LNCAP (cell line): ENCODE measurements around the gene PDE7B.

ENCODE experiments used
- TF ChIP-seq, protein P1 (sequence below): fragments of 450-650 bp; IDR thresholded peaks from 2 replicates; pipeline ENCODE4 v1.5.1; 2017; ENCODE audit warnings: mild to moderate bottlenecking

PDE7B gene

DNA sequence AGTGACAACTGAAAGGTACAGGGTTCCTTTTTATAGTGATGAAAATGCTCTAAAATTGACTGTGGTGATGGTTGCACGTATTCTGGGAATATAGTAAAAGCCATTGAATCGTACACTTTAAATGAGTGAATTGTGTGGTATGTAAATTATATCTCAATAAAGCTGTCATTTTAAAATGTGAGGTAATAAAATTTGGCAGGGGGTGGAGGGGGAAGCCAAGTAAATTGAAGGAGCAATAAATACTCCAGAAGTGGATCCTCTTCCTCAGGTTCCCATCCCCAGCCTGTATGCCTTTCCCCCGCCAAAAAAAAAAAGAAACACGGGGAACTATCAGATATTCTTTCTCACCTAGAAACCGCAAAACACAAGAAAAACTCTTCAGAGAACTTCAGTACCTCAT is 237.2 kb downstream of the PDE7B start:
- TF ChIP-seq, protein P1, sequence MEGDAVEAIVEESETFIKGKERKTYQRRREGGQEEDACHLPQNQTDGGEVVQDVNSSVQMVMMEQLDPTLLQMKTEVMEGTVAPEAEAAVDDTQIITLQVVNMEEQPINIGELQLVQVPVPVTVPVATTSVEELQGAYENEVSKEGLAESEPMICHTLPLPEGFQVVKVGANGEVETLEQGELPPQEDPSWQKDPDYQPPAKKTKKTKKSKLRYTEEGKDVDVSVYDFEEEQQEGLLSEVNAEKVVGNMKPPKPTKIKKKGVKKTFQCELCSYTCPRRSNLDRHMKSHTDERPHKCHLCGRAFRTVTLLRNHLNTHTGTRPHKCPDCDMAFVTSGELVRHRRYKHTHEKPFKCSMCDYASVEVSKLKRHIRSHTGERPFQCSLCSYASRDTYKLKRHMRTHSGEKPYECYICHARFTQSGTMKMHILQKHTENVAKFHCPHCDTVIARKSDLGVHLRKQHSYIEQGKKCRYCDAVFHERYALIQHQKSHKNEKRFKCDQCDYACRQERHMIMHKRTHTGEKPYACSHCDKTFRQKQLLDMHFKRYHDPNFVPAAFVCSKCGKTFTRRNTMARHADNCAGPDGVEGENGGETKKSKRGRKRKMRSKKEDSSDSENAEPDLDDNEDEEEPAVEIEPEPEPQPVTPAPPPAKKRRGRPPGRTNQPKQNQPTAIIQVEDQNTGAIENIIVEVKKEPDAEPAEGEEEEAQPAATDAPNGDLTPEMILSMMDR = no peak

- TF ChIP-seq, protein P1 = no peak
Observed at GRCh38 chr6:136089876-136090275, 238.4 kb downstream of the PDE7B start.

GRCh38 chr6:136090929-136091328 is 239.4 kb downstream of the PDE7B start:
- TF ChIP-seq, protein P1 = no peak

DNA sequence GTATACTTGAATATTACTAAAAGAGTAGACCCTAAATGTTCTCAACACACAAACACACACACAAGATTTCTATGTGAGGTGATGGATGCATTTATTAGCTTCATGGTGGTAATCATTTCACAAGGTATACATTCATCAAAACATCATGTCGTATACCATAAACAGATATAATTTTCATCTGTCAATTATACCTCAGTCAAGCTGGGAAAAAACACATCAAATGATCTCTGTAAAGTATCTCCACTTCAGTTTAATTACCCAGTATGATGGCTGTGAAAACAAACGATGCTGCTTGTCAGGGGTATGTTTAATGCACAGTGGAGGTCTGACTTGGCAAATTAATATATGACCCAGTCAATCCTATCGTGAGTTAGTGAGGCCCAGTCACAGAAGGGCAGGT is 241.4 kb downstream of the PDE7B start:
- TF ChIP-seq, protein P1 = no peak

DNA sequence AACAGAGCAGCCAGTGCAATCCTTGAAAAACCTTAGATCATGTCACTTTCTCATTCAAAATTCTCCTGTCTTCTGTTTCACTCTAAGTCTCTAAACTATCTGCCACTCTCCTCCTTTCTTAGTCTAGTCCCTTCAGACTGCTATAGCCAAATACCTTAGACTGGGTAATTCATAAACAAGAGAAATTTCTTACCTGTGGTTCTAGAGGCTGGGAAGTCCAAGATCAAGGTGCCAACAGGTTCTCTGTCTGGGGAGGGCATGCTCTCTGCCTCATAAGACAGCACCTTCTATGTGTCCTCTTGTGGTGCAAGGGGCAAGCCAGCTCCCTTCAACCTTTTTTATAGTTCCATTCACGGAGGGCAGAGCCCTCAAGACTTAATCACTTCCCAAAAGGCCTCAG is 242.3 kb downstream of the PDE7B start:
- TF ChIP-seq, protein P1 = no peak

- TF ChIP-seq, protein P1 = no peak
Observed at GRCh38 chr6:136094812-136095211, 243.3 kb downstream of the PDE7B start.

GRCh38 chr6:136095986-136096385 is 244.5 kb downstream of the PDE7B start:
- TF ChIP-seq, protein P1 = no peak

- TF ChIP-seq, protein P1 = no peak
Observed at GRCh38 chr6:136102991-136103688, 251.6 kb downstream of the PDE7B start.
